Cortex of kidney (tissue), 1 donor: ENCODE results near the gene PCDH12.
A peak's percentile ranks its signal among the peaks of the same experiment; 100 is the strongest.
"Not testable (repeated sequence)": the region's sequence is repeated elsewhere in the genome, so short reads cannot be mapped to it uniquely, and the experiment has no call there.

Experiments used
- DNase-seq: peaks from one replicate; lab custom pipeline; 2025; lab: John Stamatoyannopoulos, UW

Gene PCDH12

DNA sequence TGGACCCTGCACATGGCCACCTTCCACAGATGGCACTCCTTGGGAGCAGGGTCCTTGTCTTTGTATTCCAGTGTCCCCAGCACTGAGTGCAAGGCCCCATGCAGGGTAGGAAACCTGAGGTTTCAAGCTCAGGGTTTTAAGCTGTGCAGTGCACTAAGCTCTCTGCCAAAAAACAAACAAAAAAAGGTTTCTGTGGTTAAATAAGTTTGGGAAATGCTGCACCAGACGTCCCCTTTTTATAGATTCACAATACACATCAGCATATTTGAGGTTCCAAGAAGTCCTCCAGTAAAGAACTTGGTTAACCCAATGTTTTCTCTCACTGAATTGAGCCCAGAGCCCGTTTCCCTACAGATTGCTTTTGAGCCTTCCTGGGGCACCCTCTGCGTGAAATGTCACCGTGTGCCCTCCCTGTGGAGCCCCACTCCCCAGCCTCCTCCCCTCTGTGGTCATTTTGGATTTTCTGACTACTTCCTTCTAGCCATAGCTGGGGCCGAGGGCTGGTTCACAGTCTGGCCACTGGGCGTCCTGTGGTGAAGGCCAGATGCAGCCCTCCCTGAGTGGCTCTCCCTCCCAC, 17.2 kb downstream of the PCDH12 start:
- DNase-seq: no peak

DNA sequence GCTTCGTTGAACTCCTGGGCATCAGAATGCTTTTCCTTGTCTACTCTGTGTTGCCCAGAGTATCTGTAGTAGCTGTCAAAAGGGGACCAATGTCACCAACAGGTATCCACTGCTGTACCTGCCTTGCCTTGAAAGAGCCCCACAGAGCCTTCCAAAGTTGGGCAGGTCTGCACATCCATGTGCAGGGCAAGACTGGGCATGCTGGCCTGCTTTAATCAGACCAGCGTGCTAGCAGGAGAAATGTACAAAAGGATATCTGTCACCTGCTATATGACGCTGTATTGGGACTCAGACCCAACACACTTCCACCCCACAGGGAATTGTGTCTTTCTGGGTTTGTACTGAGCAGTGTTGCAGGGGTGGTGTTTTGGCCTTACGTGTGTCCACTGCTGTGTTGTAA, 22.5 kb downstream of the PCDH12 start:
- DNase-seq: no peak

DNA sequence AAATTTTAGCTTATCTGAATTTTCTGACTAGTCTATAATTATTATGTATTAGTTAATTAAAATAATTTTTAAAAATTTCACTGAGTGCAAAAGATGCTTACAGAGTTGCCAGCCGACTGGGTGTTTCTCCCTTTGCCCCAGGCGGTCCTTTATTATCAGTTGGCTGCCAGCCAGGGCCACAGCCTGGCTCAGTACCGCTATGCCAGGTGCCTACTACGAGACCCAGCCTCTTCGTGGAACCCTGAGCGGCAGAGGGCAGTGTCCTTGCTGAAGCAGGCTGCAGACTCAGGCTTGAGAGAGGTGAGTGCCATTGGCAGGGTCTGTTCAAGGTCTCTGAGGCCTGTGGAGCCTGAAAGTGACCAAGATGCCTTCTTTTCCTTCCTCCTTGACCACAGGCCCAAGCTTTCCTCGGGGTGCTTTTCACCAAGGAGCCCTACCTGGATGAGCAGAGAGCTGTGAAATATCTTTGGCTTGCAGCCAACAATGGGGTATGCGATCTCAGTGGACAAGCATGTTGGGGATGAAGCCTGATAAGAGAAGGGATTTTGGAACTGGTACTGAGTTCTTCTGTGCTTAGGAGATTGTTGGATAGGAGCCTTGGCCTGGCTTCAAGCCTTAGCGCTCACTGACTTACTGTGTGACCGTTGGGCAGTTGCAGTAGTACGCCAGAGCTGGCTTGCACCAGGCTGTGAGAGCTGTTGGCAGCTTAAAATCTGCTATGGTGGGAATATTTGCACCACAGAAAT, 23.7 kb downstream of the PCDH12 start:
- DNase-seq: no peak

DNA sequence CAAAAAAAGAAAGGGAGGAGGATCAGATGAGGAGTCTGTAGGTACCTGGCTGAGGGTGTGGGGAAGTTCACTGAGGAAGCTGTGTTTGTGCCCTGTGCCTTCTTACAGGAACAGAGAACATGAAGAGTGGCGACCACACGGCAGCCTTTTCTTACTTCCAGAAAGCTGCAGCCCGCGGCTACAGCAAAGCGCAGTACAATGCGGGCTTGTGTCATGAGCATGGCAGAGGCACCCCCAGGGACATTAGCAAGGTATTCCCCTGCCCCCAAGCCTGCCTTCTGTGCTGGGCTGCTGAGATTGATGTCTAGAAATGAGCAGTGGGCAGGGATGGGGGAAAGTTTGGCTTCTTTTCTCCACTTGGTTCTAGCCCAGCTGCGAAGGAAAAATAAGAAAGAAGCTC, 24.9 kb downstream of the PCDH12 start:
- no peak for DNase-seq

DNA sequence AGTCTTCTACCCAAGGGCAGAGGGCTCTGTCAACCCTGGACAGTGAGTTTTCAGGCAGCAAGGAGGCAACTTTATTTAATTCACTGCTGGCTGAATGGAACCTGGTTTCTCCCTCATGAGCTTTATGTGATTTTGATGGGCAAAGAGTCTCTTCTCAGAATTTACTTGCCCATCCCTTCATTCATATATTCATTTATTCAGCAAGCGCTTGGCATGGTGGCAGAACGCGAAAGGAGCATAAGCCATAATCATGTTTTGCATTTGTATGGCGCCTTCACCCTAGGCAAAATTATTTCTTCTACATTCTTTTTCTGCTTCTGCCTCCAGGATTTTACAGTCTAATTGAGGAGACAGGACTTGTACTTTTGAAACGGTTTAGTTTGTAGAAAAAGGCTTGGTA, 26.3 kb downstream of the PCDH12 start:
- no peak for DNase-seq

DNA sequence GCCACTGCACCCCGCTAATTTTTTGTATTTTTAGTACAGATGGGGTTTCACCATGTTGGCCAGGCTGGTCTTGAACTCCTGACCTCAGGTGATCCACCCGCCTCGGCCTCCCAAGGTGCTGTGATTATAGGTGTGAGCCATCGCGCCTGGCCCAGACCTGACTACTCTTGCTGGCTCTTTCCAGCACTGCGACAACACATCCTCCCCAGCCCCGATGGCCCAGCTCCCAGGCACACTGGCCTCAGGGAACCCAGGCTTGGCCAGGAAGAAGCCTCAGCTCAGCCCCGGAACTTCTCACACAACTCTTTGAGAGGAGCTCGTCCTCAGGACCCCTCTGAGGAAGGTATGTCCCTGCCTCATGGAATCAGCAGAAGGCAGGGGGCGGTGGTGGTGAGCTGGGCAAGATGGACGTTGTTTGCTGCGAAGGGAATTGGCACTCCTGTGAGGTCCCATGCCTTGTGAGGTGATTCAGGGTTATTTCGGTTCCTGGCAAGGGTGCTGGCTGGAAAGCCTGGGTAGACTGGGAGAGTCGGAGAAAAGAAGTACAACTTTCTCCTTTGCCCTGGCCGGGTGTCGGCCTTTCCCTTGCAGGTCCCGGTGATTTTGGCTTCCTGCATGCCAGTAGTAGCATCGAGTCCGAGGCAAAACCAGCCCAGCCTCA, 28.5 kb downstream of the PCDH12 start:
- no peak for DNase-seq

DNA sequence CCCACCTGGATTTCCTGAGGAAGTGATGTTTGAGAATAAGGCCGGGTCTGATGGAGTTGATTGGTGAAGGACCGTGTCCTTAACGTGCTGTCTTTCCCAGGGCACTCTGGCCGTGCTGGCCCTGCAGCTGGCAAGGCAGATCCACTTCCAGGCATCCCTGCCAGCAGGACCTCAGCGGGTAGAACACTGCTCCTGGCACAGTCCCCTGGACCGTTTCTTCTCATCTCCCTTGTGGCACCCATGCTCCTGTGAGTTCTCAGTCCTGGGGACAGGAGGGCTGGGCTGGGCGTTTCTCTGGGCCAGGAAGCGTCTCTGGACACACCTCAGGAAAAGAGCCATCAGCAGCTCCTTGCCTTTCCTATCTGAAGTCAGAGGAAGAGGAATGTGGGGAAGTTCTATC, 30.0 kb downstream of the PCDH12 start:
- no peak for DNase-seq

DNA sequence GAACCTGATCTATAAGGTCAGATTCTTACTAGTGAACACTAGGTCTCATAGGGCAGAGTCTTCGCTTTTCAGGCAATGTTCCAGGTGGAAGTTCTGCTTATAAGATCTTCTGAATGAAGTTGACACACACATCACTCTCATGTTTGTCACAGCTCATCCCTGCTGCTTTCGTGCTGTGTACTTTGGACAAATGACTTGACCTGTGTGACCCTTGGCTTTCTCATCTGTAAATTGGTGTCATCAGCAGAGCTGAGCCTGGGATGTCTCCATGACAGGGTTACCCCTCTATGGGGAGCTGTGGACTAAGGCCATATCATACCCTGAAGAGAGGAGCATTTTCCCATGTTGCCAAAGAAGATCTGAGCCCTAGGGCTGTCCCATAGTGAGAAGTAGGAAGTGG, 31.6 kb downstream of the PCDH12 start:
- no peak for DNase-seq

DNA sequence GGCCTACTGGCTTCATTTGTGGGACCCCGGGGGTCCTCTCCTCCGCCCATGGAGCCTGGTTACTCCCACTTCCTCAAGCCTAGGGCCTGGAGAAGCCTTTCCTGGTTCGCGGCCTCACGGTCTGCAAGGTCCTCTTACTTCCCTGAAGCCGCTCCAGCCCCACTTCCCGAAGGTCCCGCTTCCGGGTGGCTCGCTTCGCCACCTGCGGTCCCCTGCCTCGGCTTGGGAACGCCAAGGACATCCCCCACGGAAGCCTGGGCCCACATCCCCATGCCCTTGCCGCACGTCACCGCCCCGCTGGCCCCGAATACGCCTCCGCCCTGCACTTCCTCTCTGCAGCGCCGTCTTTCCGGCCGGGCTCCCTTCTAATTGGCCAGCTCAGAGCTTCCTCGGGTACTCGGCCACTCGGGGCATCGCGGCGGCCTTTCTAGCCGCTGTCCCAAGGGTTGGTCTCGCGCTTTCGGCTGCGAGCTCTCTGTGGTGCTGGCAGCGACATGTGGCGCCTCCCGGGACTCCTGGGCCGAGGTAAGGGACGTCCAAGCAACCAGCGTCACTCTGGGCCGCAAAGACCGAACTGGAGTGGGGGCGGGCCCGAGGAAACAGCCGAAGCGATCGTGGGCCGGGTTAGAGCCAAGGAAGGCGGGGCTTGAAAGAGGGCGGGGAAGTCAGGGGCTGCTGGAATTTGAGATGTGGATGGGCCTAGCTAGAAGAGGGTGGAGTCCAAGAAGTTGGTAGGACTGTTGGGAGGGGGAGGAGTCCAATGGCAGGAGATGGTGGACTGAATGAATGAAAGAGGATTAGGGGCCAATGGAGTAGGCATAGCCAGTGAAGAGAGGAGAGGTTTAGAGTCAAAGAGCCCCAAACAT, 34.3 kb downstream of the PCDH12 start, which contains the start of gene DELE1:
Gene DELE1 (plus strand): TSS at position 424 of the 866 bp plus-strand sequence. CDS start 71 bp downstream, at position 495.
- DNase-seq: peak; percentile 61

DNA sequence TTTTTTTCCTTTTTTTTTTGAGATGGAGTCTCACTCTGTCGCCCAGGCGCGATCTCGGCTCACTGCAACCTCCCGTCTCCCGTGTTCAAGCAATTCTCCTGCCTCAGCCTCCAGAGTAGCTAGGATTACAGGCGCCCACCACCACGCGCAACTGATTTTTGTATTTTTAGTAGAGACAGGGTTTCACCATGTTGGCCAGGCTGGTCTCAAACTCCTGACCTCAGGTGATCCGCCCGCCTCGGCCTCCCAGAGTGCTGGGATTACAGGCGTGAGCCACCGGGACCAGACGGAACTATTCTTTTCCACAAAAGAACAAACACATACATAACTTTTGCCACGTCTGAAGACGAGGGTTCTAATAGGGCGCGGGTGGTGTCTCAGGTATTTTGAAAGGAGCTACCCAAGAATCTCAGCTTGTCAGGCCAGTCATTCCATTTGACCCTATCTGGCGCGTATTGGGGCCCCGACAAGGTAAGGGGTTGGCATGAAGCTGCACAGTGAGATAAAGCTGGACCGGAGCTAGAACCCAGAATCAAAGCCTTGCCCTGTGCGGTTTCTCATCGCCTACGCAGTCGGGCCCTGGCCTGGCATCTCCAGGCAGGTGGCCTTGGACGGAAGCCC, 35.1 kb downstream of the PCDH12 start:
- DNase-seq: not testable (repeated sequence)

DNA sequence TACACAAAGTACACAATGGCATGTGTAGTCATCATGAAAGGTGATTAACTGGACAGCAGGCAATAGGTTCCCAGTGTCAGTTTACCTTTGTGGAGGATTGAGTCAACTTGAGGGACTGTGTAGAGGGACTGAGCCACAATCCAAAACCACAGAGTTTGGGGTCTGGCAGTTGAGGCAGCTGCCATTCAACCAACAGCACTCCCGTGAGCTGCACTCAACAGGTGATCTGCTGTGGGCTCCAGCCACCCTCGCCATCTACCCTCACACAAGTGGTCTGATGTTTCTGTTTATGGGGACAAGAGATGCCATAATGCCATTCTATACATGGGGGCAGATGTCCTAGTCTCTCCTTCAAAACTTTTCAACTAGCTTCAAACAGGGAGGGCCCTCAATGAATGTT, 37.2 kb downstream of the PCDH12 start:
- DNase-seq: no peak

DNA sequence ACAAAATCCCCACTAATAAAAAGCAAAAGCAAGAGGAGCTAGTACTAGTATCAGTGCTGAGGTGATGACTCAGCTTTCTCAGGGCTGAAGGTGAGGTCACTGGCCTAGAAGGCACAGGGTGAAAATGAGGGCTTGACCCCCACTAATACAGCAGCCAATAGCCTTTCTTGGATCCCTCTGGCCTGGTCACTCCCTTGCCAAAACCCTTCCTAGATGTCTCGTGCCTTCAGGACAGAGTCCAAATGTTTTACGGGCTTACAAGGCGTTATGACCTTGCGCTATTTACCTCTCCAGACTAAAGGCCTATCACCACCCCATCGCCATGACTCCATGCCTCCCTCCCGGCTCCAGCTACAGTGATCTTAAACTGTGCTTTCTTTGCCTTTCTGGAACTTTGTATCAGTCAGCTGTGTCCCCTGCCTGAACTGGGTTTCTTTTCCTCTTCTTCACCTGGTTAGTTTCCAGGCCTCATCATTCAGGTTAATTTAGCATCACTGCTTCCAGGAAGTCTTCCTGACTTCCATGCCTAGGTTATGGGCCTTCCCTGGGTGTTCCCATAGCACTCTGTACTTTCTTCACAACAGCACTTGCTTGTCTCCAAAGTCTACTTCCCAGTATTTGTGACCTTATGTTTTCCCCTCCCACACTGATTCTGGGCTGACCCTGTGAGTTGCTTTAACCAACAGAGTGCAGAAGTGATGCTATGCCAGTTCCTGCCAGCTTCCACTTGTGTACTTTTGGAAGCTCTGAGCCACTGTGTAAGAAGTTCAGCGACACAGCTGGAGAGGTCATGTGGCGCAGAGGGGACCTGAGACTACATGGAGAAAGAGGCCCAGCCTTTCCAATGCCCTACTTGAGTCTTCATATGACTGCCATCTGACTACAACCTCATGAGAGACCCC, 38.5 kb downstream of the PCDH12 start:
- DNase-seq: no peak

DNA sequence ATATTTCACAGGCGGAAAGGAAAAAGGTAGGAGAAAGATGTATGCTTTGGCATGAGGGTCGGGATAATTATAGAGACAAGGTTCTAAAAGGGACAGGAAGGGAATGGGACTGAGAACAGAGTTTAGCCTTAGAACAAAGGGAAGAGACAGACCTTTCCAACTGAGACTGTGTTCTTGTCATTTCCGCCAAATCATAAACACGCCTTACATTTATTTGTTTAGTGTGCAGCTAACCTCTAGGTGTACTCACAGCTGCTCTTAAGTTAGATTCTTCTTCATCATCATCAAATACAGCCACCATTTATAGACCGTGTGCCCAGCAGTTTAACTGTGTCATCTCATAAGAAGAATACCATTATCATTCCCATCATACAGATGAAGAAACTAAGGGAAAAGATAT, 40.2 kb downstream of the PCDH12 start:
- no peak for DNase-seq

DNA sequence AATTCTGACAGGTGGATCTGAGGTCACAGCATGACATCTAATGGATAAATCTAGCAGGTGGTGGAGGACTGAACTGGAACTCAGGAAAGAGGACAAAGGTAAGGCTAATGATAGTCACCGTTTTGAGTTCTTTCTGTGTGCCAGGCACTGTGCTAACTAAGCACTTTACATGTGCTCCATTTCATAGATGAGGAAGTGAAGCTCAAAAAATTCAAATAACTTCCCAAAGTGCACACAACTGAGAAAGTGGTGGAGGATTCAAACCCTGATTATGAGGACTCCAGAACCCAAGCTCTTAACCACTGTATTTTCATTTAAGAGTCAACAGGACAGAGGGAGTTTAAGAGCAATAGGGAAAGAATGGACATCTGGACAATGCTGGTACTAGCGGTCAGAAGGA, 41.5 kb downstream of the PCDH12 start:
- DNase-seq: no peak

DNA sequence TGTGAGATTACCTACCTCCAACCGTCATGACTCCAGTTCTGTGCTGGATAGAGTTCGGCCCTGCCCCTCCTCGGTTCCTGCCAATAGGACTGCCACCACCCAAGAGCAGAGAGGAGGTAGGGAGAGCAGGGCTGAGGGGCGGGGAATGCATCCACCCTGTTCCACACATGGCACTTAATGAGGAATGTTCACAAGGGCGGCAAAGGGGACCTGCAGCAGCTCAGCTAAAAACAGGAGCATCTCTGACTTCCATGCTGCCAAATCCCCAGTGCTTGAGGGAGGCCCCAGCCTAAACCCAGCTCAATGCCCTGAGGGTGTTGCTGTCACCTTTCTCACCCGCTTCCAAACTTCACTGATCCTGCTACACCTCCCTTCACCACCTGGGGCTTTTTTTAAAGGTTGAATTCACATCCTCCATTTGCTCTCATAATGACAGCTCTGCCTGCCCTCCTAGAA, 42.1 kb downstream of the PCDH12 start:
- DNase-seq: no peak

DNA sequence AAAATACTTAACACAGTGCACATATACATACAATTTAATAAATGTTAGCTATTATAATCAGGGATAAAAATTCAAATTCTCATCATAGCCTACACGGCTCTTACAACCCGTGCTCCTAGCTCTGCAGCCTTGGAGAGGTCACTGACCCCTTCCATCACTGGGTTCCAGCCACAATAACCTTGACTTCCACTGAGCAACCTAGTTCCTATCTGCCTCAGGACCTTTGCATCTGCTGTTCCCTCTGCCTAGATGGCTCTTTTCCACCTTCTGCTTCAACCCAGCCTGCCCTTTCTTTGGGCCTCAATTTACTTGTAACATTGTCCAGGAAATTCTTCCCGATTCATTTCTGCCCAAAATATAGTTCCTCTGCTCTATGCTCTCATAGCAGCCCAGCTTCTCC, 43.2 kb downstream of the PCDH12 start:
- no peak for DNase-seq

DNA sequence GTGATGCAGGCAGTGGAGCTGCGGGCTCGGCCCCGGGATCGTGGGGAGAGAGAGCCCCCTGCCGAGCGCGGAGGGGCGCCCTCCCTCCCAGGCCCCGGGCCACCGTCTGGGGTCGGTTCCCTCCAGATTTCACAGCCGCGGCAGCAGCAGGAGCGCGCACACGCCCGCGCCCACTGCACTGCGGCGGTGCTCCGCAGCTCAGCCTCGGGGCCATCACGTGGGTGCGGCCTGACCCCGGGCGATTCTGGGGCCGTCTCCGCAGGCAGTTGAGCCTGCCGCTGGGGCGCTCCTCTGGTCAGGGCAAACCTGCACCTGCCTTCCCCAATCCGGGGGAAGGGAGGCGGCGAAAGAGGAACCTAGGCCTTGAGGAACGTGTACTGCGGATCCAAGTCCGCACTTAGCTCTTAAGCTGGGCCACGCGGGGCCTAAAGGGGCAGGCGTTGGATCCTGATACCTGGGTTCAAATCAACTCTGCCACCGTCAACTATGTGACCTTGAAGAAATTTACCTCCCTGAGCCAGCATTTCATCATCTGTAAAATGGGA, 43.7 kb downstream of the PCDH12 start:
- no peak for DNase-seq

DNA sequence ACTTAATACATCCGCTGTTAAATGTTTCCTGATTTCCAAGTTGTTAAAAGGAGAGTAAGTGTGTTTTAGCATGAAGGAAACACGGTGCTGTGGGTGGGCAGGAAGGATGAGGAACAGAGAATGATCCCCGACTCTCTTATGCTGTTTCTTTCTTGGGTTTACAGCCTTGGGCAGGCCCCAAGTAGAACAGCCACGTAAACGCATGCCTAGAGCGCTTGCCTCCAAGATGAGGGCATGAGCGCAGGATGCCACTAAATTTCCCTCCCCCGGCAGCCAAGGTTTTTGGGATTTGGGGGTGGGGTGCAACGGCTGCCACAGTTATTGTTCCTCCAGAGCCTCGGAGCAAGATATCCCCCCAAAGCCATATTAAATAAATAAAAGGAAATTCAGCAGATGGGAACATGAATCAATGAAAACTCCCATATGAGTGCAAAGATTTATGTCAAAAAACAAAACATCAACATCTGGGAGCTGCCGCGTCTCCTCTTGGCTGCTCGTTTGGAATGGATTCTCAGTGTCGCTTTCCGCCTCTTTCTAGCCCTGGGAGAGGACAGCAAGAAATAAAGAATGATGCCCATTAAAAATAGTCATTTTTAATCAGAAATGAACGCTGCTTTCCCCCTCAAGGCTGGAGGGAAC, 44.3 kb downstream of the PCDH12 start:
- DNase-seq: no peak

DNA sequence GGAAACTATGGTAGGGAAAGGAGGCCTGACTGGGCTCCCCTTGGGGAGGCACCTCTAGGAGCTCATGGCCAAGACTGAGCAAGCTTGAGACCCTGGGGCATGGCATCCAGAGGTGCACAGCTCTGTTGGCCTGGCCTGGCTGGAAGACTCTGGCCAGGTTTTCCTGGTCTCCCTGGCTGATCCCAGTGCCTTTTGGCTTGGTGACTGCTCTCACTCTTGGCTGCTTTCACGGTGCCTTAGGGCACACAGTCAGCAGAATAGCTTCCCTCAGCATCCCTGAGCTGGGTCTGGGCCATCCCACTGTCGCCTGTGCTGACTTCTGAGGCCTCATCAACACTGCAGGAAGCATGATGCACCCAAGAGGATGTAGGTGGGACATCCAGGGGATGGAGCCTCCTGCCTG, 47.7 kb downstream of the PCDH12 start:
- DNase-seq: no peak

DNA sequence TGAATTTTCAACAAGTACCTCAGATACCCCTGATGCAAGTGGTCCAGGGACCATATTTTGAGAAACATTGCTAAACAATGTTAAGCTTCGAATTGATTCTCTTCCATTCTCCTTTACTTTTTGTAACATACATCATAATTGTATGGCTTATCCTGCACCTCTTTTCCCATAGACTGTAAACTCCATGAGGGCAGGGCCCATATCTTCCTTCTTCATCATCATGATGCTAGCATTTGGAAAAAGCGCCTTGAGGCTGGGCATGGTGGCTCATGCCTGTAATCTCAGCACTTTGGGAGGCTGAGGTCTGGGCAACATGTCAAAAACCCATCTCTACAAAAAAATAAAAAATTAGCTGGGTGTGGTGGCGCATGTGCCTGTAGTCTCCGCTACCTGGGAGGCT, 48.8 kb downstream of the PCDH12 start:
- DNase-seq: no peak
